GM12874 (cell line): ENCODE data around the gene YWHAE.

Source experiments
- TF ChIP-seq, protein P1 (sequence below): IDR thresholded peaks from 2 replicates; pipeline ENCODE4 v1.5.1; 2011; ENCODE audit warnings: low read depth, mild to moderate bottlenecking, control low read depth, low read length, moderate library complexity; ENCODE audit not compliant: insufficient read depth

The YWHAE gene

DNA sequence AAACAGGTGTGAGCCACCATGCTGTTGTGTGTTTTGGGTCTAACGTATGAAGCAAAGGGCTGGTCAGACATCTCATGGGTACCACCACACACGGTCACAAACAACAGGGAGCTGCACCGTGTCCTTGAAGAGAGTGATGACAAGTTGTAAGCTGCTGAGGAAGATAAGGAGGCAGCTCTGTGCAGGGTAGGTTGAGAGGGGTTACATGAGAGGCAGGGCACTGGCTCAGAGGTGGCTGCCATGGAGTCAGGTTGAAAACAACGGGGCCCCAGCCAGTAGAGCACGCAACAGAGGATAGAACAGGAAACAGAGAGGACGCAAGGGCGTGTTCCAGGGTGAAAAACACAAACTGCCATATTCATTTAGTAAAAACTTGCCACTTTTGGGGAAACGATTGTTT is 68.3 kb downstream of the YWHAE start:
- TF ChIP-seq, protein P1, sequence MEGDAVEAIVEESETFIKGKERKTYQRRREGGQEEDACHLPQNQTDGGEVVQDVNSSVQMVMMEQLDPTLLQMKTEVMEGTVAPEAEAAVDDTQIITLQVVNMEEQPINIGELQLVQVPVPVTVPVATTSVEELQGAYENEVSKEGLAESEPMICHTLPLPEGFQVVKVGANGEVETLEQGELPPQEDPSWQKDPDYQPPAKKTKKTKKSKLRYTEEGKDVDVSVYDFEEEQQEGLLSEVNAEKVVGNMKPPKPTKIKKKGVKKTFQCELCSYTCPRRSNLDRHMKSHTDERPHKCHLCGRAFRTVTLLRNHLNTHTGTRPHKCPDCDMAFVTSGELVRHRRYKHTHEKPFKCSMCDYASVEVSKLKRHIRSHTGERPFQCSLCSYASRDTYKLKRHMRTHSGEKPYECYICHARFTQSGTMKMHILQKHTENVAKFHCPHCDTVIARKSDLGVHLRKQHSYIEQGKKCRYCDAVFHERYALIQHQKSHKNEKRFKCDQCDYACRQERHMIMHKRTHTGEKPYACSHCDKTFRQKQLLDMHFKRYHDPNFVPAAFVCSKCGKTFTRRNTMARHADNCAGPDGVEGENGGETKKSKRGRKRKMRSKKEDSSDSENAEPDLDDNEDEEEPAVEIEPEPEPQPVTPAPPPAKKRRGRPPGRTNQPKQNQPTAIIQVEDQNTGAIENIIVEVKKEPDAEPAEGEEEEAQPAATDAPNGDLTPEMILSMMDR, result no peak

DNA sequence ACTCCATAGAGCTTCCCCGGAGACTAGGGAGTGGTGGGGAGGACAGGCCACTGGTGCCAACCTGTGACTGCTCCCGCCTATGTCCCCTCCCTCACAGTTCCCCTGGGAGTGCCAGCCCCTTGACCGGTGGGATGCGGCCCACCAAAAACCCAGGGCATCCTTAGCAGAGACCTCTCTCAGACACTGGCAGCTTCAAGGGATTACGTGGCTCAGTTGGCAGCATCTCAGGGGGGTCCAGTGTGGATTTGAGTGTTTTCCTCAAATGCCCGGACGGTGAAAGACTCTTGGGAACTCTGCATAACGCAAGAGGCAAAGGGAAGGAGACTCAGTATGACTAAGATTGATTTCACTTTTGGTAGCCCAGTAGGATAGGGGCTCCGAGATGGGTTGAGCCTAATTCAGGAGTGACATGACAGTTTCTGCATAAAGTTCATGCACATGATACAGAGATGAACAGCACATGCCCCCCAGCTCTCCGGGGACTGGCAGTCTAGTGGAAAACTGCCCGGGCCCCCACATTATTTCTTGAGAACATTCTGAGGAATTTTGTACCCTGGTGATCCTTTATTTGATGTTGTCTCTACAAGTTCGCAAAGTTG is 70.2 kb downstream of the YWHAE start:
- TF ChIP-seq, protein P1, result no peak

DNA sequence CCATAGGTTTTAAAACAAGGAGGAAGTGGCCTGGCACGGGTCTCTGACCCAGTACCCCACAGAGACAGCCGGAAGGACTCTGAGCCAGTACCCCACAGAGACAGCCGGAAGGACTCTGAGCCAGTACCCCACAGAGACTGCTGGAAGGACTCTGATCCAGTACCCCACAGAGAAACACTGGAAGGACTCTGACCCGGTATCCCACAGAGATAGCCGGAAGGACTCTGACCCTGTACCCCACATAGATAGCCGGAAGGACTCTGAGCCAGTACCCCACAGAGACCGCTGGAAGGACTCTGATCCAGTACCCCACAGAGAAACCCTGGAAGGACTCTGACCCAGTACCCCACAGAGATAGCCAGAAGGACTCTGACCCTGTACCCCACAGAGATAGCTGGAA is 71.6 kb downstream of the YWHAE start:
- TF ChIP-seq, protein P1, result no peak

DNA sequence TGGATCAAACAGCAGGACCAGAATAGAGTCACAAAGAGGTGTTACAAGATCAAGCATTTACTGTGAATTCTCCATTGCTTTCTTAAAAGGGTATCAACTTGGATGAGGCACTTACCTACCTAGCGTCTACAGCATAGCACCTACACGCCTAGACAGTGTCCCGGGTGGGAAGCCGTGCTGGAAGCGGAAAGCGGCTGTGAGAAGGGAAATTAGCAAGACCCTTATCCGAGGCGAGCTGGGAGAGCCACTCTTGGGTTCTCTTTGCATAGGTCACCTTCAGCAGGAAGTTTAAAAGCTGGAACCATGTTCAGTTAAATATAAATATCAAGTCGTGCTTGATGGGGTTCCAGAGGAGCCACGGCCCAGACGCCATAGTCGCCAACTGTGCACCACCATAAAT is 74.3 kb downstream of the YWHAE start:
- TF ChIP-seq, protein P1, result no peak

DNA sequence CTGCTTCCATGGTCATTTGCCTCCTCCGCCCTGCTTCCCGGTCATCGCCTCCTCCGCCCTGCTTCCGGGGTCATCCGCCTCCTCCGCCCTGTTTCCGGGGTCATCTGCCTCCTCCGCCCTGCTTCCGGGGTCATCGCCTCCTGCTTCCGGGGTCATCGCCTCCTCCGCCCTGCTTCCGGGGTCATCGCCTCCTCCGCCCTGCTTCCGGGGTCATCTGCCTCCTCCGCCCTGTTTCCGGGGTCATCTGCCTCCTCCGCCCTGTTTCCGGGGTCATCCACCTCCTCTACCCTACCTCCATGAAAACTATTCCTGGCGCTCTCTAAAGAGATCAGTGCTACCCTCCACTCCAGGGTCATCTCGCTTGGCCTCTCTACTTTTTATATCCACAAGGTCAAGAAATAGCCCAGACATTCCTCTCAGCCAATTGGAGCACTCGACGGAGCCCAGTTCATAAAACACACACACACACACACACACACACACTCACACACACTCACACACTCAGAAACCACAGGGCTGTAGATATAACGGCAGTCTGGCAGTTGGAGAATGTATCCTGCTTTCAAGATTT is 75.7 kb downstream of the YWHAE start:
- TF ChIP-seq, protein P1, result no peak

DNA sequence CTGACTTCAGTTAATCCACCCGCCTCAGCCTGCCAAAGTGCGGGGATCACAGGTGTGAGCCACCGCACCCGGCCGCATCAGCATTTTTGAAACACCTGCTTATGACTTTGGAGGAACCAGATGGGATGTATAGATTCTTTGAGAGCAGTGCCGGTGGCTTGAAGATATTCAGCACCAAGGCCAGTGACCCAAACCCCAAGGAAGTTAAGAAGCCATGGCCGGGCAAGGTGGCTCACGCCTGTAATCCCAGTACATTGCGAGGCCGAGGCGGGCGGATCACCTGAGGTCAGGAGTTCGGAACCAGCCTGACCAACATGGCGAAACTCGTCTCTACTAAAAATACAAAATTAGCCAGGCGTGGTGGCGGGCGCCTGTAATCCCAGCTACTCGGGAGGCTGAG is 76.7 kb downstream of the YWHAE start:
- TF ChIP-seq, protein P1, result no peak

DNA sequence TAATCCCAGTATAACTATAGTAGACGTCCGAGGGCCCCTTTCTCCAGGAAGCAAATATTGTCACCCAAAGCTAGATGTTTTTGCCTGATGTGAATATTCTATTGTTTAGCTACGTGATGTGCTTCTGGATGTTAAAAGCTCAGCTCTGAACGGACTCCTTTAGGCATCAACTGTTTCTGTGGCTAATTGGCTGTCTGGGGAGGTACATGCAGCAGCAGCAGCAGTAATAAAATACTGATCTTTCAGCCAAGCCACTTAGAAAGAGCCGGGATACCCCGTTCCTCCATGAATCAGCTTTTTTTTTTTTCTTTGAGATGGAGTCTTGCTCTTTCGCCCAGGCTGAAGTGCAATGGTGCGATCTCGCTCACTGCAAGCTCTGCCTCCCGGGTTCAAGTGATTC is 77.5 kb downstream of the YWHAE start:
- TF ChIP-seq, protein P1, result no peak
